CD1c-positive myeloid dendritic cell (primary cell): ENCODE data around the gene TMPRSS9.
"Not testable (repeated sequence)": the region's sequence is repeated elsewhere in the genome, so short reads cannot be mapped to it uniquely, and the experiment has no call there.

Source experiments
- DNase-seq: peaks from one replicate; pipeline ENCODE4 v3.0.0-alpha.2; 2016; ENCODE audit errors: extremely low spot score

TMPRSS9 gene

DNA sequence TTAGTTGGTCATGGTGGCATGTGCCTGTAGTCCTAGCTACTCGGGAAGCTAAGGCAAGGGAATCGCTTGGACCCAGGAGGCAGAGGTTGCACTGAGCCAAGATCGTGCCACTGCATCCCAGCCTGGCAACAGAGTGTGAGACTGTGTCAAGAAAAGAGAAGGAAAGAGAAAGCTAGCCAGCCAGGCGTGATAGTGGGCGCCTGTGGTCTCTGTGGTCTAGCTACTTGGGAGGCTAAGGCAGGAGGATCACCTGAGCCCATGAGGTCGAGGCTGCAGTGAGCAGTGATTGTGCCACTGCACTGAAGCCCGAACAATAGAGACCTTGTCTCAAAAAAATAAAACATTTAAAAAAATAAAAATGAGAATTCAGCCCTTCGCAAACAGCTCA, 34.0 kb downstream of the TMPRSS9 start:
- DNase-seq: no peak

DNA sequence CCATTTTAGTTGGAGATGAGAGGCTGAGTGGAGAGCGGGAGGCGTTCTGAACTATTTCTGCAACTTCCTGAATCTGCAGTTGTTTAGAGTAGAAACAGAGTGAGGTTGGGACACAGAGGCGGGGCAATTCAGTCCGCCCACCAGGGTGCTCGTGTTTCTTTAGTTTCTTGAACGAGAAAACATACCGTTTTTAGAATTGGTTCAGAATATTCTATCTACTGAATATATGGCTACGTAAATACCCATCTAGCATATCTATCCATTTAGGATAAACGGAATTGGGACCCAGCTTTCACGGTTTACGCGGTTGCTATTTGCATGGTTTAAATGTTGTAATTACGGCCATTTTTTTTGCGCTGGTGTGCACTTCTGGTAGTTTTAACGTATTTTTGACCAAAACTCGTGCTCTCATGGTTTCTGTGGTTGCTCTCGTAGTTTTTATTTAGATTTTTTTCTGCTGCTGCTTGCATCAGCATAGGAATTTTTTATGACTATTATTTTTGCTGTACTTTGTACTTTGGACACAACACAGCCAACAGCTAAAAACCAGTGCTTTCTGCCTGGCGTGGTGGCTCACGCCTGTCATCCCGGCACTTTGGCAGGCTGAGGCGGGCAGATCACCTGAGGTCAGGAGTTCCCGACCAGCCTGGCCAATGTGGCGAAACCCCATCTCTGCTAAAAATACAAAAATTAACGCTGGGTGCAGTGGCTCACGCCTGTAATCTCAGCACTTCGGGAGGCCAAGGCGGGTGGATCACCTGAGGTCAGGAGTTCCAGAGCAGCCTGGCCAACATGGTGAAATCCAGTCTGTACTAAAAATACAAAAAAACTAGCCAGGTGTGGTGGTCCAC, 34.6 kb downstream of the TMPRSS9 start:
- peak; percentile 86 for DNase-seq

GRCh38 chr19:2395293-2395829, 35.3 kb downstream of the TMPRSS9 start:
- not testable (repeated sequence) for DNase-seq

GRCh38 chr19:2397173-2397572, 37.1 kb downstream of the TMPRSS9 start:
- not testable (repeated sequence) for DNase-seq

DNA sequence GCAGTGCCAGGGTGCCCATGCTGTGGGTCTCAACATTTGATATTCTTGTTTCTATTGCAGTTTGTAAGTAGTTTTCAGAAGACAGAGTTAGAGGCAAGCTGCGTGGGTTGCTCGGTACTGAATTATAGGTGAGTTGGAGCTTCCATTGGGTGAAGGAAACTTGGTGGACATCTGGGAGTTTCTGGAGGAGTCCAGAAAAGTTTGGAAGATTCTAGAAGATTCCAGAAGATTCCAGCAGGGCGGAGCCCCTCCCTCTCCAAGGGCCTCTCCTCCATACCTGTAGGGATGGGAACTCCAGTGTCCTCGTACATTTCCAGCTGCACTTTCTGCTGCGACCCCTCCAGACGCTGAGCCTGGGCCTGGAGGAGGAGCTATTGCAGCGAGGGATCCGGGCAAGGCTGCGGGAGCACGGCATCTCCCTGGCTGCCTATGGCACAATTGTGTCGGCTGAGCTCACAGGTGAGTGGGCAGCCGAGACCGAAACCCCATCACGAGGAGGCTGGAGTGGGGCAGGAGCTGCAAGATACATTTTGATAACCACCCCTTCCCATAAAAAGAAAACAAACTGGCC, 38.8 kb downstream of the TMPRSS9 start:
- DNase-seq: no peak

DNA sequence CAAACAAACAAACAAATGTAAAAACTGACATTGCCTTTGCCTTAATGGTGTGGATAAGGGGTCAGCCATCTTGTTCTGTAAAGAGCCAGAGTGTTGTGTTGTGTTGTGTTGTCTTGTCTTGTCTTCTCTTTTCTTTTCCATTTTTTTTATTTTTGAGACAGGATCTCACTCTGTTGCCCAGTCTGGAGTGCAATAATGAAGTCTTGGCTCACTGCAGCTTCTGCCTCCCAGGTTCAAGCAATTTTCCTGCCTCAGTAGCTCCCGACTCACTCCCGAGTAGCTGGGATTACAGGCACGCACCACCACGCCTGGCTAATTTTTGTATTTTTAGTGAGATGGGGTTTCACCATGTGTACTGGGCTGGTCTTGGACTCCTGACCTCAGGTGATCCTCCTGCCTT, 39.5 kb downstream of the TMPRSS9 start:
- no peak for DNase-seq

DNA sequence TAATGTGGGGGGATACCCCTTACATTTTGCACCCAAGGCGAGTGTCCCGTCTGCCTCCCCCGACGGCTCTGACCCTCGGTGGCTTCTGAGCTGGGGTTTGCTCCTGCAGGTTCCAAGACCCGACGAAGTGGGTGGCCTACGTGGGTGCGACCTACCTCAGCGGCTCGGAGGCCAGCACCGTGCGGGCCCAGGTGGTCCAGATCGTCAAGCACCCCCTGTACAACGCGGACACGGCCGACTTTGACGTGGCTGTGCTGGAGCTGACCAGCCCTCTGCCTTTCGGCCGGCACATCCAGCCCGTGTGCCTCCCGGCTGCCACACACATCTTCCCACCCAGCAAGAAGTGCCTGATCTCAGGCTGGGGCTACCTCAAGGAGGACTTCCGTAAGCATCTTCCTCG, 48.2 kb downstream of the TMPRSS9 start:
- no peak for DNase-seq

DNA sequence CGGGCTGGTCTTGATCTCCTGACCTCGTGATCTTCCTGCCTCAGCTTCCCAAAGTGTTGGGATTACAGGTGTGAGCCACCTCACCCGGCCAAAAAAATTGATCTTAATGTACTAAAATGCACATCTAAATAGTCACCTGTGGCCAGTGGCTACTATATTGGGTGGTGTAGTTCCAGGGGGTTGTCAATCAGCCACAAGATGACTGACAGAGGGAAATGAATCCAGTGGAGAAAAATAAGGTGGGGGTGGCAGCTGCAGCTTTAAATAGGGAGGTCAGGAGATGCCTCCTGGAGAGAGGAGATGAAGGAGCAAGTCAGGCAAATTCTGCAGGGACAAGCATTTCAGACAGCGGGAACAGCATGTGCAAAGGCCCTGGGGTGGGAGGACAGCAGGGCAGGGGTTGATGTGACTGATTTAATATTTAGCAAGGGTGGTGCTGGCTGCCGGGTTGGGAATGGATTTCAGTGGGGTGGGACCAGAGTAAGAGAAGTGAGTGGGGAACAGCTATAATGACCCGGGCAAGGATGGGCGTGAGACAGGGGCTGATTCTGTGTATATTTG, 49.4 kb downstream of the TMPRSS9 start:
- DNase-seq: no peak

DNA sequence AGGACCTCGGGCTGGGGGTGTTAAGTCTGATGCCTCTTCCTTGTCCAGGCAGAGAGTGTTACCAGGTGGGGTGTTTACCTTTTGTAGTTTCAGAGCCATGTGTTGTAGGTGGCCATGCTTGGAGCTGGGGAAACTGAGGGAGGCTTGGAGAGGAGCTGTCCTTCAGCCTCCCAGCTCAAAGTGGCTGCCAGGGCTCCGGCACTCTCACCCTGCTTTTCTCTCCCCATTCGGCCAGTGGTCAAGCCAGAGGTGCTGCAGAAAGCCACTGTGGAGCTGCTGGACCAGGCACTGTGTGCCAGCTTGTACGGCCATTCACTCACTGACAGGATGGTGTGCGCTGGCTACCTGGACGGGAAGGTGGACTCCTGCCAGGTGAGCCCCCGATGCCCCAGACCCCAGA, 50.0 kb downstream of the TMPRSS9 start:
- DNase-seq: no peak

DNA sequence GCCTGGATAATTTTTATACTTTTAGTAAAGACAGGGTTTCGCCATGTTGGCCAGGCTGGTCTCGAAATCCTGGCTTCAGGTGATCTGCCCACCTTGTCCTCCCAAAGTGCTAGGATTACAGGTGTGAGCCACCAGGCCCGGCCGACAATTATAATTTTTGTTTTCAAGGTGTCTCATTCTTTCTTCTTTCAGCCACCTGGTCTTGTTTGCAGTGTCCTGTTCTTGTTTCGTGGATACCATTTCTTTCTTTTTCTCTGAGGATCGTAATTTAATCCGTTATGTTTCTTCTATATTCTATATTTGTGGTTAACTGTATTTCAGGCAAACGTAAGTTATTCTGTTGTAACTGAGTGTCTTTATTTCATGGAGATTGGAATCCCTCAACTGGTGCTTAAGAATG, 51.6 kb downstream of the TMPRSS9 start:
- no peak for DNase-seq

DNA sequence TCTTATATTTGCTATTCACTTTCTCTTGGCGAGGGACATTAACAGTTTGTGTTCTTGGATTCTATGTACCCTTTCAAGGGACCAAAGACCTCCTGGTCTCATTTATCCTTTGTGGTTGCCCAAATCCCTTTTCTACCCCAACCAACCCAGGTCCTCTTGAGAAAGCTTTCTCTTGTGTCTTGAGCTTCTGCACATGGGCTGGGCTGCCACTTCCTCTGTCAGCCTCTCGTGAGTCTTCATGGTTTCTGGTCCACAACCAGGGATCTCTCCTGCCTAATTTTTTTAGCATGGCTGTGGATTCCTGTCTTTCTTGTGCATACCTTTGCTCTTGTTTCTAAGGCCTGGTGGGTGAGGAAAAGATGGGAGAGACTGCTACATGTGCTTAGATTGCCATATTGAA, 52.4 kb downstream of the TMPRSS9 start:
- DNase-seq: no peak

DNA sequence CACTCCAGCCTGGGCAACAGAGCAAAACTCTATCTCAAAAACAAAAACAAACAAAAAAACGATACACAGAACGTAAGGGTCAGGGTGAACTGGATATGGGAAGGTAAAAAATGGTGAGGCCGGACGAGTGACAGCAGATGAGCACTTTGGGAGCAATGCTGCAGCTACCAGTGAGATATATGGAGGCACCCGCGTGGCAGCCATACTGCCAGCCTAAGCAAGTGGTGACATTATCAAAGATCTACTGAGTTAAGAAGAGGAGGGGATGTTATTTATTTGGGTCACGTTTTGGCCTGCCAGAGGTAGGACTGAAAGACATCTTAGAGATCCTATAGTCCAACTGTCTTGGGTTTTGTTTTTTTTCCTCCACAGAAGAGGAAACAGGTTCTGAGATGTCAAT, 53.1 kb downstream of the TMPRSS9 start:
- no peak for DNase-seq

GRCh38 chr19:2413629-2414028, 53.6 kb downstream of the TMPRSS9 start:
- no peak for DNase-seq

GRCh38 chr19:2415281-2415972, 55.4 kb downstream of the TMPRSS9 start:
- DNase-seq: no peak

DNA sequence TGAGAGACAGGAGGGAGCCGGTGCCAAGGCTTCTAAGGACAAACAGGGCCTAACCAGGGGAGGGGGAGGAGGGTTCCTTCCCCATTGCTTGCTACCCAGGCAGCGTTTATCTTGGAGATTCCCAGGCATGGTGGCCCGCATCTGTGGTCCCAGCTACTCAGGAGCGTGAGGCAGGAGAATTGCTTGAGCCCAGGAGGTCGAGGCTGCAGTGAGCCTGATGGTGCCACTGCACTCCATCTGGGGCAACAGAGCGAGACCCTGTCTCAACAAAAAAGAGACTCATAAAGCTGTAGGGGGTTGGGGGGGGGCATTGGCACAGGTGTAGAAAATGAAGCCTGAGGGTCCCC, 55.9 kb downstream of the TMPRSS9 start:
- no peak for DNase-seq

- DNase-seq: peak; percentile 77
Observed at GRCh38 chr19:2416321-2417097, 56.4 kb downstream of the TMPRSS9 start.

DNA sequence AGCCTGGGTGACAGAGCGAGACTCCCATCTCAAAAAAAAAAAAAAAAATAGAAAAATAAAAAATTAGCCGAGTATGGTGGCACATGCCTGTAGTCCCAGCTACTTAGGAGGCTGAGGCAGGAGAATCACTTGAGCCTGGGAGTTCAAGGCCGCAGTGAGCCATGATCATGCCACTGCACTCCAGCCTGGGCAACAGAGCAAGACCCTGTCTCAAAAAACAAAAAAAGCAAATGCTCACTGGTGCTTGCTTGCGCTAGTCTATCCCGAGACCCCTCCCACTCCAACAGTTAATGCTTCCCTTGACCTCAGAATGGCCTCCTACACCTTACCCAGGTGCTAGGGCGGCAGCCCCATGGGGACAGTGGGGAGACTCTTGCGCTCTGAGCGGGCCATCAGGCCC, 57.4 kb downstream of the TMPRSS9 start:
- DNase-seq: not testable (repeated sequence)

- no peak for DNase-seq
Observed at GRCh38 chr19:2417881-2418406, 57.9 kb downstream of the TMPRSS9 start.

GRCh38 chr19:2419754-2420153, 59.7 kb downstream of the TMPRSS9 start:
- DNase-seq: no peak

DNA sequence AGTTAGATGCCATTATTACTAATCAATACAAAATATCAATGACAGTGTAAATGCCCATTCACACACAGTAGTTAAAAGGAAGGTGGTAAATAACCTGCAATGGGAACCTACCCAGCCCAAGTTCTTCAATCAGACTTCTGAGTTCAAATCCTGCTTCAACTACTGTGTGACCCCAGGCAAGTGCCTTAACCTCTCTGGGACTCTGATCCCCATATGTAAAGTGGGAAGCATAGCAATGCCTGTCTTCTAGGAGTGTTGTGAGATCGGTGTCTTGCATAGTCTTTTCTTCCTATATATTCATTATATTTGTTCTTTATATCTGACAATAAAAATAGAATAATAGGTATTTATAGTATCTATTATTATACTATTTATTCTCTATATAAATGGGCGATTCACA, 60.4 kb downstream of the TMPRSS9 start:
- no peak for DNase-seq

DNA sequence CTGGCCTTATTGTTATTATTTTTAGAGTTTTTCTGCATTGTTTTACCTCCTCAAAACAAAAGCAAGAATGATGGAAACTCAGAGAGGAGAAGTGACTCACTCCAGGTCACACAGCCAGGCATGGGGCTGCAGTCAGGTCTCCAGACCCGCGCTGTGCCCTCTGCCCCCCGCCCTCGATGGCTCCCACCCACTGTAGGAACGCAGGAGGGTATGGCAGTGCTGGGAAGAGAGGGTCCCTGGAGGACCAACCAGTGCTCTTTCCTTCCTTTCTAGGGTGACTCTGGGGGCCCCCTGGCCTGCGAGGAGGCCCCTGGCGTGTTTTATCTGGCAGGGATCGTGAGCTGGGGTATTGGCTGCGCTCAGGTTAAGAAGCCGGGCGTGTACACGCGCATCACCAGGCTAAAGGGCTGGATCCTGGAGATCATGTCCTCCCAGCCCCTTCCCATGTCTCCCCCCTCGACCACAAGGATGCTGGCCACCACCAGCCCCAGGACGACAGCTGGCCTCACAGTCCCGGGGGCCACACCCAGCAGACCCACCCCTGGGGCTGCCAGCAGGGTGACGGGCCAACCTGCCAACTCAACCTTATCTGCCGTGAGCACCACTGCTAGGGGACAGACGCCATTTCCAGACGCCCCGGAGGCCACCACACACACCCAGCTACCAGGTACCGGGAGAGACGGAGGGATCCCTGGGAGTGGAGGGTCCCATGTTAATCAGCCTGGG, 61.7 kb downstream of the TMPRSS9 start:
- DNase-seq: no peak
